H9 (cell line): Measurements from ENCODE around the gene RAET1L. TPM values are rescaled to one million over a fixed set of nuclear protein-coding genes. Genes with fewer than 3 reads are reported as not detected.

ENCODE experiments used
- DNase-seq: peaks from one replicate; pipeline ENCODE4 v3.0.0-alpha.2; 2017
- H2AFZ ChIP-seq: one replicate; pipeline ENCODE4 v1.6.1; 2013; ENCODE audit warnings: mild to moderate bottlenecking, low read length, control low read depth, moderate library complexity
- H2AK5ac ChIP-seq: 2 replicates; pipeline ENCODE4 v1.6.1; 2013; ENCODE audit warnings: low read length, control low read depth, mixed read lengths; ENCODE audit not compliant: insufficient read length
- H2BK120ac ChIP-seq: one replicate; pipeline ENCODE4 v1.6.1; 2013; ENCODE audit warnings: low read depth, mild to moderate bottlenecking, low read length, control low read depth, inconsistent platforms; ENCODE audit not compliant: poor library complexity, severe bottlenecking
- H2BK12ac ChIP-seq: 2 replicates; pipeline ENCODE4 v1.6.1; 2013; ENCODE audit warnings: low read length, control low read depth, mixed read lengths, low read depth; ENCODE audit not compliant: insufficient read length
- H2BK15ac ChIP-seq: 2 replicates; pipeline ENCODE4 v1.6.1; 2013; ENCODE audit warnings: low read depth, low read length, control low read depth
- H2BK20ac ChIP-seq: one replicate; pipeline ENCODE4 v1.6.1; 2013; ENCODE audit warnings: low read depth, mild to moderate bottlenecking, low read length, control low read depth, inconsistent platforms; ENCODE audit not compliant: poor library complexity, severe bottlenecking
- H2BK5ac ChIP-seq: 2 replicates; pipeline ENCODE4 v1.6.1; 2013; ENCODE audit warnings: low read length, control low read depth, mixed read lengths; ENCODE audit not compliant: insufficient read length
- H3K14ac ChIP-seq: 2 replicates; pipeline ENCODE4 v1.6.1; 2013; ENCODE audit warnings: low read length, control low read depth; ENCODE audit not compliant: insufficient read depth
- H3K18ac ChIP-seq: 2 replicates; pipeline ENCODE4 v1.6.1; 2013; ENCODE audit warnings: low read depth, mild to moderate bottlenecking, mixed read lengths, low read length, control low read depth; ENCODE audit not compliant: insufficient read length
- H3K23ac ChIP-seq: 2 replicates; pipeline ENCODE4 v1.6.1; 2013; ENCODE audit warnings: low read length, control low read depth, mixed read lengths, low read depth; ENCODE audit not compliant: insufficient read length
- H3K23me2 ChIP-seq: 2 replicates; pipeline ENCODE4 v1.6.1; 2013; ENCODE audit warnings: low read depth, mild to moderate bottlenecking, mixed read lengths, low read length, control low read depth; ENCODE audit not compliant: insufficient read length, poor library complexity, severe bottlenecking
- H3K27ac ChIP-seq: 2 replicates; pipeline ENCODE4 v1.5.1; 2013; ENCODE audit warnings: low read length, control low read depth, mixed read lengths, low read depth; ENCODE audit not compliant: insufficient read length
- H3K27me3 ChIP-seq: 2 replicates; pipeline ENCODE4 v1.6.1; 2013; ENCODE audit warnings: low read length, control low read depth, inconsistent platforms; ENCODE audit not compliant: insufficient read depth
- H3K4ac ChIP-seq: 2 replicates; pipeline ENCODE4 v1.6.1; 2013; ENCODE audit warnings: low read depth, mild to moderate bottlenecking, control low read depth, inconsistent platforms, low read length, moderate library complexity
- H3K4me1 ChIP-seq: 2 replicates; pipeline ENCODE4 v1.6.1; 2013; ENCODE audit warnings: low read length, control low read depth, inconsistent platforms; ENCODE audit not compliant: insufficient read depth
- H3K4me2 ChIP-seq: 2 replicates; pipeline ENCODE4 v1.6.1; 2013; ENCODE audit warnings: low read length, control low read depth, mixed read lengths; ENCODE audit not compliant: insufficient read length, insufficient read depth
- H3K56ac ChIP-seq: 2 replicates; pipeline ENCODE4 v1.6.1; 2013; ENCODE audit warnings: low read depth, mild to moderate bottlenecking, mixed read lengths, low read length, control low read depth; ENCODE audit not compliant: insufficient read length
- H3K79me1 ChIP-seq: 2 replicates; pipeline ENCODE4 v1.6.1; 2013; ENCODE audit warnings: low read depth, mild to moderate bottlenecking, moderate library complexity, low read length, control low read depth, inconsistent platforms; ENCODE audit not compliant: insufficient read depth, poor library complexity, severe bottlenecking
- H3K79me2 ChIP-seq: 2 replicates; pipeline ENCODE4 v1.6.1; 2013; ENCODE audit warnings: low read length, control low read depth, inconsistent platforms; ENCODE audit not compliant: insufficient read depth
- H3K9ac ChIP-seq: 2 replicates; pipeline ENCODE4 v1.6.1; 2013; ENCODE audit warnings: low read length, control low read depth, mixed read lengths; ENCODE audit not compliant: insufficient read length; ENCODE audit errors: extremely low read depth
- H3K9me3 ChIP-seq: one replicate; pipeline ENCODE4 v1.6.1; 2013; ENCODE audit warnings: low read depth, low read length, inconsistent platforms; ENCODE audit not compliant: control insufficient read depth
- H3T11ph ChIP-seq: one replicate; pipeline ENCODE4 v1.6.1; 2013; ENCODE audit warnings: mild to moderate bottlenecking, low read length, control low read depth, inconsistent platforms
- H4K20me1 ChIP-seq: one replicate; pipeline ENCODE4 v1.6.1; 2013; ENCODE audit not compliant: control insufficient read depth, insufficient read length, insufficient read depth
- H4K5ac ChIP-seq: 2 replicates; pipeline ENCODE4 v1.6.1; 2013; ENCODE audit warnings: low read depth, mild to moderate bottlenecking, mixed read lengths, low read length, control low read depth; ENCODE audit not compliant: insufficient read length
- H4K8ac ChIP-seq: replicated peaks from 2 replicates; pipeline ENCODE4 v1.6.1; 2013; ENCODE audit warnings: low read length, control low read depth, mixed read lengths, low read depth; ENCODE audit not compliant: insufficient read length
- H4K91ac ChIP-seq: 2 replicates; pipeline ENCODE4 v1.6.1; 2013; ENCODE audit warnings: low read depth, mild to moderate bottlenecking, moderate library complexity, mixed read lengths, low read length, control low read depth; ENCODE audit not compliant: insufficient read length
- H3K27ac Mint-ChIP-seq, 3 experiments: 2 replicates in 2 of 3; 3 replicates in 1 of 3; pipeline ENCODE4 v1.8.0; 2020 to 2021; ENCODE audit warnings: mixed read lengths in 3 of 3, mild to moderate bottlenecking in 1 of 3, moderate library complexity in 1 of 3
- H3K27me3 Mint-ChIP-seq: 2 replicates; pipeline ENCODE4 v1.8.0; 2021; ENCODE audit warnings: low read depth, mild to moderate bottlenecking, moderate library complexity, mixed read lengths
- H3K36me3 Mint-ChIP-seq, 3 experiments: 2 replicates in 2 of 3; 3 replicates in 1 of 3; pipeline ENCODE4 v1.8.0; 2020 to 2021; ENCODE audit warnings: low read depth in 3 of 3, mixed read lengths in 3 of 3; ENCODE audit not compliant: insufficient read depth in 1 of 3
- H3K4me1 Mint-ChIP-seq, 2 experiments: 2 replicates each; pipeline ENCODE4 v1.8.0; 2020; ENCODE audit warnings: mixed read lengths in 2 of 2
- H3K4me3 Mint-ChIP-seq, 2 experiments: 2 replicates in 1 of 2; 3 replicates in 1 of 2; pipeline ENCODE4 v1.8.0; 2020 to 2021; ENCODE audit warnings: mild to moderate bottlenecking in 2 of 2, mixed read lengths in 2 of 2, moderate library complexity in 1 of 2
- H3K9me3 Mint-ChIP-seq, 2 experiments: 2 replicates in 1 of 2; 3 replicates in 1 of 2; pipeline ENCODE4 v1.8.0; 2020; ENCODE audit warnings: mild to moderate bottlenecking in 2 of 2, mixed read lengths in 2 of 2, moderate library complexity in 1 of 2
- CTCF ChIP-seq: fragments of 200-600 bp; sonication (generic); conservative IDR thresholded peaks from 3 replicates; pipeline ENCODE4 v1.8.0; 2021; ENCODE audit warnings: antibody characterized with exemption, mild to moderate bottlenecking
- WGBS: extraction: QIAGEN DNeasy Blood & Tissue Kit; methylation state at CpG from one replicate; pipeline ENCODE4 v1.1.7; 2013; ENCODE audit warnings: missing lambda C conversion rate, low lambda C conversion rate, mixed read lengths; ENCODE audit not compliant: insufficient read length; ENCODE audit errors: extremely low coverage; 5-methylcytosine and 5-hydroxymethylcytosine counted together
- total RNA-seq: library from RNA; stranded (reverse); gene quantifications from 2 replicates; pipeline ENCODE4 v1.2.1, GENCODE V29; 2021

RAET1L gene
- total RNA-seq, 1 experiment from 2014 or later, result not detected

DNA sequence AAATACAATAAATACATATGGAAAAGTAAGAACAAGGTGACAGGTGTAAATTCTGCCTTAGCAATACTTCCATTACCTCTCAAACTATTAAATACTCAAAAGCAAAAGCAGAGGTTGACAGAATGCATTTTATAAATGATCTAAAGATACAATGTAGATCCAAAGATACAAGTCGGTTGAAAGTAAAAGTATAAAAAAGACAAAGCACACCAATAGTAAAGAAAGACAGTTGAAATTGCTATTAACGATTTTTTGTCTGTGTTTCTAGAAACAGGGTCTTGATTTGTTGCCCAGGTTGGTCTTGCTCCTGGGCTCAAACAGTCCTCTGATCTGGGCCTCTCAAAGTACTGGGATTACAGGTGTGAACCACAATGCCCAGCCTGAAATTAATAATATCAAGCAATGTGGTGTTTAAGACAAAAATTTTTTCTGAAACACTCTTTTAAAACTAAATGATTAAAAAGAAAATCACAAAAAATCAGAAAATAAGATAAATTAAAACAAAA lies 37.7 kb downstream of the RAET1L start:
- Histone ChIP-seq H4K20me1 (no peaks in the 10 kb centered on the region), H4K8ac (no peak overlapping the region), H3K14ac (no peak overlapping the region), H3K23me2 (peaks cover 5% of the 10 kb centered on the region), H3K27me3 (peaks cover 86% of the 10 kb centered on the region), H2BK15ac (no peak overlapping the region), H4K91ac (no peak overlapping the region), H2AK5ac (no peak overlapping the region), H3K79me1 (no peaks in the 10 kb centered on the region), H3K4ac (no peak overlapping the region), H2BK120ac (no peak overlapping the region), H2BK20ac (no peak overlapping the region), H3K56ac (no peak overlapping the region), H3K4me1 (no peaks in the 10 kb centered on the region), H3K79me2 (no peaks in the 10 kb centered on the region), H3K9me3 (no peaks in the 10 kb centered on the region), H3K27ac (no peak overlapping the region), H3T11ph (no peak overlapping the region), H2BK12ac (no peak overlapping the region), H4K5ac (no peak overlapping the region), H2BK5ac (no peak overlapping the region), H3K9ac (no peak overlapping the region), H3K18ac (no peak overlapping the region), H3K4me2 (no peak overlapping the region), H2AFZ (no peak overlapping the region), H3K23ac (no peak overlapping the region)
- Mint-ChIP-seq H3K36me3 (no peaks in the 10 kb centered on the region; a peak in 2 of 7 replicates), H3K4me3 (no peak overlapping the region), H3K27me3 (peaks cover 99% of the 10 kb centered on the region), H3K4me1 (peaks cover 30 to 32% of the 10 kb centered on the region in 2 experiments), H3K9me3 (peaks cover 0 to 14% of the 10 kb centered on the region in 2 experiments; a peak in 3 of 5 replicates), H3K27ac (no peak overlapping the region)
- no peak for DNase-seq
- no CpG with 5 or more reads among the region's 2 CpGs for WGBS
- TF ChIP-seq CTCF, result no peak
